Left ventricle myocardium inferior (tissue), 1 donor: ENCODE results near the gene PHF23. TPM values are rescaled to one million over a fixed set of nuclear protein-coding genes. Genes with fewer than 3 reads are reported as not detected.

Experiments
- DNase-seq: peaks from one replicate; pipeline ENCODE4 v3.0.0-alpha.2; 2020
- H3K27ac ChIP-seq: fragments of 200-600 bp; replicated peaks from 2 replicates; pipeline ENCODE4 v1.8.0; 2021
- H3K27me3 ChIP-seq: fragments of 200-600 bp; 2 replicates; pipeline ENCODE4 v1.8.0; 2021; ENCODE audit warnings: low read depth
- H3K36me3 ChIP-seq: fragments of 200-600 bp; 2 replicates; pipeline ENCODE4 v1.8.0; 2021
- H3K4me1 ChIP-seq: fragments of 200-600 bp; 2 replicates; pipeline ENCODE4 v1.8.0; 2021
- H3K4me3 ChIP-seq: fragments of 200-600 bp; 2 replicates; pipeline ENCODE4 v1.8.0; 2021; ENCODE audit warnings: mild to moderate bottlenecking, moderate library complexity
- H3K9me3 ChIP-seq: fragments of 200-600 bp; replicated peaks from 2 replicates; pipeline ENCODE4 v1.8.0; 2021
- CTCF ChIP-seq: fragments of 200-600 bp; IDR thresholded peaks from 2 replicates; pipeline ENCODE4 v1.8.0; 2021; ENCODE audit warnings: antibody characterized with exemption, mild to moderate bottlenecking, borderline replicate concordance
- intact Hi-C: fragments of 100-400 bp; cut with micrococcal nuclease; formaldehyde crosslinking; loops from one replicate; pipeline ENCODE4 v1.11.0; 2022
- total RNA-seq: library from RNA; stranded (reverse); fragmentation: NEBNext Ultra II Directional; extraction: Animal tissue kit (Norgen Biotek cat#: 25700); gene quantifications from one replicate; pipeline ENCODE4 v1.2.1, GENCODE V29; 2021
- donor health status: DM: no; HTN: yes; CAD: no; lungs with severe emphysema.

PHF23 gene
- total RNA-seq, 1 donor from 2014 or later = 22.0 TPM

GRCh38 chr17:7237266-7237760, 1.9 kb downstream of the PHF23 start:
- no peak for TF ChIP-seq CTCF
- H3K27ac ChIP-seq = peak overlapping the region; percentile 99
- peaks cover 33% of the 10 kb centered on the region for H3K36me3 ChIP-seq
- no peaks in the 10 kb centered on the region for H3K9me3 ChIP-seq
- H3K4me1 ChIP-seq = peaks cover 83% of the 10 kb centered on the region
- intact Hi-C loops = no loop called here
- peak overlapping the region; percentile 97 for H3K4me3 ChIP-seq
- H3K27me3 ChIP-seq = no peaks in the 10 kb centered on the region
- DNase-seq = no peak

- no peak for TF ChIP-seq CTCF
- peak overlapping the region; percentile 97 for H3K4me3 ChIP-seq
- peak overlapping the region; percentile 99 for H3K27ac ChIP-seq
- H3K9me3 ChIP-seq = no peaks in the 10 kb centered on the region
- H3K4me1 ChIP-seq = peaks cover 85% of the 10 kb centered on the region
- no peak for DNase-seq
- peaks cover 33% of the 10 kb centered on the region for H3K36me3 ChIP-seq
- intact Hi-C loops = no loop called here
- no peaks in the 10 kb centered on the region for H3K27me3 ChIP-seq
These were observed 2.4 kb downstream of the PHF23 start for GRCh38 chr17:7236808-7237207.

- Histone ChIP-seq H3K27me3 (no peaks in the 10 kb centered on the region), H3K4me3 (peak overlapping the region; percentile 79), H3K27ac (no peak overlapping the region), H3K4me1 (peaks cover 80% of the 10 kb centered on the region), H3K9me3 (no peaks in the 10 kb centered on the region), H3K36me3 (peaks cover 31% of the 10 kb centered on the region)
- intact Hi-C loops = no loop called here
- DNase-seq = no peak
- TF ChIP-seq CTCF = no peak
These were observed 3.3 kb downstream of the PHF23 start for GRCh38 chr17:7235693-7236665.

GRCh38 chr17:7234083-7234951, 4.9 kb downstream of the PHF23 start, which contains the start of gene DVL2:
Gene DVL2, minus strand, starts transcription at chr17:7234517. Its CDS starts 255 bp downstream, at chr17:7234262.
- Histone ChIP-seq H3K4me1 (peaks cover 67% of the 10 kb centered on the region), H3K27ac (peak within 1 kb of the TSS; percentile 93), H3K27me3 (no peaks in the 10 kb centered on the region), H3K9me3 (no peaks in the 10 kb centered on the region), H3K4me3 (peak within 1 kb of the TSS; percentile 79), H3K36me3 (peaks cover 33% of the 10 kb centered on the region)
- intact Hi-C loops = no loop called here
- DNase-seq = peak; percentile 96
- TF ChIP-seq CTCF = no peak

- peaks cover 39% of the 10 kb centered on the region for H3K36me3 ChIP-seq
- no peak for TF ChIP-seq CTCF
- H3K4me1 ChIP-seq = peaks cover 61% of the 10 kb centered on the region
- no peaks in the 10 kb centered on the region for H3K9me3 ChIP-seq
- no peak for DNase-seq
- peak overlapping the region; percentile 79 for H3K4me3 ChIP-seq
- intact Hi-C loops = no loop called here
- H3K27me3 ChIP-seq = no peaks in the 10 kb centered on the region
- H3K27ac ChIP-seq = peak overlapping the region; percentile 93
These were observed 5.6 kb downstream of the PHF23 start for GRCh38 chr17:7233701-7234082.
